SU-DHL-6 (cell line): ENCODE data around the gene ACOX2.

Experiments
- EZH2phosphoT487 ChIP-seq: fragments of 200-600 bp; sonication (generic), shearing (Covaris generic); conservative IDR thresholded peaks from 2 replicates; pipeline ENCODE4 v1.6.1; 2018; ENCODE audit warnings: mild to moderate bottlenecking, antibody characterized with exemption, low read length, moderate library complexity, mixed read lengths
- TF ChIP-seq, protein P1 (sequence below): fragments of 200-600 bp; sonication (generic); IDR thresholded peaks from one replicate; pipeline ENCODE4 v1.5.1; 2017; ENCODE audit warnings: antibody characterized with exemption, mild to moderate bottlenecking, low read length, moderate library complexity; ENCODE audit not compliant: insufficient read depth, poor library complexity, severe bottlenecking

DNA sequence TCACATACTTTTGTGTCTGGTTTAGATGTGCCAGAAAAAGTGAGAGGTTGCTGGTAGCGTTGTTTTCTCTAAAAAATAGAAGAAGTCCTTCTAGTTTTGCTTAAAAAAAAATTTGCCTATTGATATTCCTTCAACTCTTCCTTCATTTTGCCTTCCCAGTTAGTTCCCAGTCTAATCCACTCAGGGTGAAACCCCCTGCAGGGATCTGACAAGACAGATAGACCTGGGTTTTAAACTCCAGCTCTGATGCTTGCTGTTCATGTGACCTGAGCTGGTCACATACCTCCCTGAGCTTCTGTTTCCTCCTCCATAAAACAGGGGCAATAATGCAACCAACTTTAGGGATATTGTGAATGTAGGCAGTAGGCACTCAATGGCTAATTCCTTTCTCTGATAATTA lies 63.7 kb downstream of the ACOX2 start:
- TF ChIP-seq, protein P1, sequence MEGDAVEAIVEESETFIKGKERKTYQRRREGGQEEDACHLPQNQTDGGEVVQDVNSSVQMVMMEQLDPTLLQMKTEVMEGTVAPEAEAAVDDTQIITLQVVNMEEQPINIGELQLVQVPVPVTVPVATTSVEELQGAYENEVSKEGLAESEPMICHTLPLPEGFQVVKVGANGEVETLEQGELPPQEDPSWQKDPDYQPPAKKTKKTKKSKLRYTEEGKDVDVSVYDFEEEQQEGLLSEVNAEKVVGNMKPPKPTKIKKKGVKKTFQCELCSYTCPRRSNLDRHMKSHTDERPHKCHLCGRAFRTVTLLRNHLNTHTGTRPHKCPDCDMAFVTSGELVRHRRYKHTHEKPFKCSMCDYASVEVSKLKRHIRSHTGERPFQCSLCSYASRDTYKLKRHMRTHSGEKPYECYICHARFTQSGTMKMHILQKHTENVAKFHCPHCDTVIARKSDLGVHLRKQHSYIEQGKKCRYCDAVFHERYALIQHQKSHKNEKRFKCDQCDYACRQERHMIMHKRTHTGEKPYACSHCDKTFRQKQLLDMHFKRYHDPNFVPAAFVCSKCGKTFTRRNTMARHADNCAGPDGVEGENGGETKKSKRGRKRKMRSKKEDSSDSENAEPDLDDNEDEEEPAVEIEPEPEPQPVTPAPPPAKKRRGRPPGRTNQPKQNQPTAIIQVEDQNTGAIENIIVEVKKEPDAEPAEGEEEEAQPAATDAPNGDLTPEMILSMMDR: no peak
- TF ChIP-seq EZH2phosphoT487: no peak
